ENCODE measurements around the gene KIF14.
"Not testable (repeated sequence)": the region's sequence is repeated elsewhere in the genome, so short reads cannot be mapped to it uniquely, and the experiment has no call there.

KIF14 gene

DNA sequence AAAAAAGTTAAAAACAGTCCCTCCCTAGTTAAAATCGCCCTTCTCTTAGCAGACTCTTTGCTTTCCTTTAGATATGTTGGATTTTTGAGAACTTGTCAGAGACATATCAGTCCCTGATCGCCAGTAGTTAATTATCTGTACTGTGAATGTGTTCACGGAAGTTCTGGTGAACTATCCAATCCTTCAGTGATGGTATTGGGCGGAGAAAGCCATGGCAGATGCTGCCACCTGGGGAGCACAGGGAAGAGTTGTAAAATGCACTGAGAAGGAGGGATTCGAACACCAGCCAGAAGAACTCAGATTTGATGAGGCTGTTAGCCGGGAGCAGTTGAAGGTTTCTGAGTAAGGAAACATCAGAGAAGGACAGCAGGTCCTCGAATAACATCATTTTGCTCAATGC lies 17.5 kb upstream of the KIF14 start:
- H3K4me1 Mint-ChIP-seq, result no peaks in the 10 kb centered on the region
- no peak overlapping the region for H3K27ac Mint-ChIP-seq
- no peak overlapping the region for H3K4me3 Mint-ChIP-seq
- peaks cover 24% of the 10 kb centered on the region for H3K36me3 Mint-ChIP-seq (ENCODE audit: low read depth)
- TF ChIP-seq, protein P1, sequence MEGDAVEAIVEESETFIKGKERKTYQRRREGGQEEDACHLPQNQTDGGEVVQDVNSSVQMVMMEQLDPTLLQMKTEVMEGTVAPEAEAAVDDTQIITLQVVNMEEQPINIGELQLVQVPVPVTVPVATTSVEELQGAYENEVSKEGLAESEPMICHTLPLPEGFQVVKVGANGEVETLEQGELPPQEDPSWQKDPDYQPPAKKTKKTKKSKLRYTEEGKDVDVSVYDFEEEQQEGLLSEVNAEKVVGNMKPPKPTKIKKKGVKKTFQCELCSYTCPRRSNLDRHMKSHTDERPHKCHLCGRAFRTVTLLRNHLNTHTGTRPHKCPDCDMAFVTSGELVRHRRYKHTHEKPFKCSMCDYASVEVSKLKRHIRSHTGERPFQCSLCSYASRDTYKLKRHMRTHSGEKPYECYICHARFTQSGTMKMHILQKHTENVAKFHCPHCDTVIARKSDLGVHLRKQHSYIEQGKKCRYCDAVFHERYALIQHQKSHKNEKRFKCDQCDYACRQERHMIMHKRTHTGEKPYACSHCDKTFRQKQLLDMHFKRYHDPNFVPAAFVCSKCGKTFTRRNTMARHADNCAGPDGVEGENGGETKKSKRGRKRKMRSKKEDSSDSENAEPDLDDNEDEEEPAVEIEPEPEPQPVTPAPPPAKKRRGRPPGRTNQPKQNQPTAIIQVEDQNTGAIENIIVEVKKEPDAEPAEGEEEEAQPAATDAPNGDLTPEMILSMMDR (IDR thresholded peaks at IDR 0.05), result no peak
- DNase-seq, result no peak
- peaks cover 5% of the 10 kb centered on the region for H3K27me3 Mint-ChIP-seq (ENCODE audit: low read depth, poor library complexity)
- H3K9me3 Mint-ChIP-seq, result no peaks in the 10 kb centered on the region

DNA sequence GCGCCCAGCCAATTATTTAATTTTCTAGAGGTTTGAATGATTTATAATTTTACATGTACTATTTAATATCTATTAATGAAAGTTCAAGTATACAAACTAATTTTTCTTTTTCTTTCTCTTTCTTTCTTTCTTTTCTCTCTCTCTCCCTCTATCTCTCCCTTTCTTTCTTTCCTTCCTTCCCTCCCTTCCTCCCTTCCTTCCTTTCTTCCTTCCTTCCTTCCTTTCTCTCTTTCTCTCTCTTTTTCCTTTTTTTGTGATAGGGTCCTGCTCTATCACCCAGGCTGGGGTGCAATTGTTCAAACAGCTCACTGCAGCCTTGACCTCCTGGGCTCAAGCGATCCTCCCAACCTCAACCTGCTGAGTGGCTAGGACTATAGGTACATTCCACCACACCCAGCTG lies 16.1 kb upstream of the KIF14 start:
- Mint-ChIP-seq H3K4me3 (no peak overlapping the region), H3K9me3 (no peaks in the 10 kb centered on the region), H3K27me3 (ENCODE audit: low read depth, poor library complexity) (peaks cover 6% of the 10 kb centered on the region), H3K36me3 (ENCODE audit: low read depth) (peaks cover 15% of the 10 kb centered on the region), H3K27ac (no peak overlapping the region), H3K4me1 (no peaks in the 10 kb centered on the region)
- no peak for DNase-seq
- TF ChIP-seq, protein P1 (IDR thresholded peaks at IDR 0.05), result no peak

DNA sequence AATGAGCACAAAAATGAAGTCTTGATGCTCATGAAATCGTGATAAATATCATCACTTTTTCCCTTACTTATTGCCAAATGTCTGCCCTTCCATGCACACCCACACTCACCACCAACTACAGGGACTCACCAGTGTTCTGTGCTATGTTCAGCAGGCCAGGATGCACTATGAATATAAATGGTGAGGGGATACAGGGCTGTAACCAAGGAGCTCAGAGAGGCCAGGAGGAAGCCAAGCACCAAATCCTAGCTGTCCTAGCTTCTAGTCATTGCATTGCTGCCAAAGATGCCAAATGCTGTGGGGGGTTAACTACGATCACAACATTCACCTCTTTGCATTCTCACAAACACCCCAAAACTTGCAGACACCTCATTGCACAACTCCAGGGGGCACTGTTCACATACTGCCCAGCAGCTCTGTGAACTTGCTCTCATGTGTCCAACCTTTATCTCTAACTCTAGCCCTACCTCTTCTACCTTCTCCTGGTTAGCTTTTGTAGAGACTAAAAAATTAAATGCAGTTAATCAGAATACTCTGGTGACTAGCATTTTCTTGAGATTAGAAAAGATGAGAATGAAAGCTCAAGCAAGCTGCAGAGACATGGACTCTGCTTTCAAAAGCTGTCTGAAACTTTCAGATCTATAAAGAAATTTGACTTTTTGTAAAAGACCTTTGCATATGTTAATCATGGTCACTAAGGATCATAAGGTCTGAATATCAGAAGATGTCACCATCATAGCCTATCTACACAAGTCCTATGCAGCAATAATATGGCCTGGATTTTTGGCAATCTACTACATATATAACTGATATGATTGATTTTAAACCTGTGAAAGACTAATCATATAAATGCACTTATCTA lies 13.9 kb upstream of the KIF14 start:
- TF ChIP-seq, protein P1 (IDR thresholded peaks at IDR 0.05), result no peak
- no peak for DNase-seq
- no peak overlapping the region for H3K27ac Mint-ChIP-seq

DNA sequence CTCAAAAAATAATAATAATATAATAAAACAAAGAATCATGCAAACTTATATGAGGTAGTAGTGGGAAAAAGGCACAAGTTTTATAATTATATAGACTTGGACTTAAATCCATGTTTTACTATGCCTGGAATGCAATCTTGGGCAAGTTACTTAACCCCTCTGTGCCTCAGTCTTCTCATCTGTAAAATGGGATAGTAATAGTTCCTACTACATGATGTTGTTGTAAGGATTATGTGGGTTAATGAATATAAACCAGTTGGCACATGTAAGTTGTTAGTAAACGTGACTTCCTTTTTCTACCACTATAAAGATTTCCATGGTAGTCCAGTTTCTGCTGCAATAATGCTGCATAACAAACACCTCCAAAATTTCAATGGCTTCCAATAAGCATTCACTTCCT lies 10.8 kb upstream of the KIF14 start:
- peaks cover 6% of the 10 kb centered on the region for H3K27me3 Mint-ChIP-seq (ENCODE audit: low read depth, poor library complexity)
- no peaks in the 10 kb centered on the region for H3K9me3 Mint-ChIP-seq
- no peak for DNase-seq
- no peak overlapping the region for H3K27ac Mint-ChIP-seq
- no peaks in the 10 kb centered on the region for H3K36me3 Mint-ChIP-seq (ENCODE audit: low read depth)
- TF ChIP-seq, protein P1 (IDR thresholded peaks at IDR 0.05), result no peak
- H3K4me3 Mint-ChIP-seq, result no peak overlapping the region
- H3K4me1 Mint-ChIP-seq, result no peaks in the 10 kb centered on the region

More for the DNA sequence above, 13.9 kb upstream of the KIF14 start:
- H3K9me3 Mint-ChIP-seq, result no peaks in the 10 kb centered on the region
- peaks cover 4% of the 10 kb centered on the region for H3K36me3 Mint-ChIP-seq (ENCODE audit: low read depth)
- H3K27me3 Mint-ChIP-seq (ENCODE audit: low read depth, poor library complexity), result peaks cover 6% of the 10 kb centered on the region
- H3K4me3 Mint-ChIP-seq, result no peak overlapping the region
- H3K4me1 Mint-ChIP-seq, result no peaks in the 10 kb centered on the region

DNA sequence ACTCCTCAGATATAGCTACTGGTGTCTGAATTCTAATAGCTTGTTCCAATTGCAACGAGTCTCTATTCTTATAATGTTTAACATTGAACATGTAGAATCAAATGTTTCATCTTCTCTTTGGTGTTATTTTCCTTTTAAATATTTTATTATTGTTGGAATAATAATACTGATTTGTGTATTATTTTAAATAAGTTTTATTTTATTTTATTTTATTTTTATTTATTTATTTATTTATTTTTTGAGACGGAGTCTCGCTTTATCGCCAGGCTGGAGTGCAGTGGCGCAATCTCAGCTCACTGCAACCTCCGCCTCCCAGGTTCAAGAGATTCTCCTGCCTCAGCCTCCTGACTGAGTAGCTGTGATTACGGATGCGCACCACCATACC lies 10.0 kb upstream of the KIF14 start:
- H3K36me3 Mint-ChIP-seq (ENCODE audit: low read depth); H3K9me3 Mint-ChIP-seq; DNase-seq; H3K4me1 Mint-ChIP-seq; H3K27ac Mint-ChIP-seq; H3K4me3 Mint-ChIP-seq; H3K27me3 Mint-ChIP-seq (ENCODE audit: low read depth, poor library complexity): not testable (repeated sequence)

DNA sequence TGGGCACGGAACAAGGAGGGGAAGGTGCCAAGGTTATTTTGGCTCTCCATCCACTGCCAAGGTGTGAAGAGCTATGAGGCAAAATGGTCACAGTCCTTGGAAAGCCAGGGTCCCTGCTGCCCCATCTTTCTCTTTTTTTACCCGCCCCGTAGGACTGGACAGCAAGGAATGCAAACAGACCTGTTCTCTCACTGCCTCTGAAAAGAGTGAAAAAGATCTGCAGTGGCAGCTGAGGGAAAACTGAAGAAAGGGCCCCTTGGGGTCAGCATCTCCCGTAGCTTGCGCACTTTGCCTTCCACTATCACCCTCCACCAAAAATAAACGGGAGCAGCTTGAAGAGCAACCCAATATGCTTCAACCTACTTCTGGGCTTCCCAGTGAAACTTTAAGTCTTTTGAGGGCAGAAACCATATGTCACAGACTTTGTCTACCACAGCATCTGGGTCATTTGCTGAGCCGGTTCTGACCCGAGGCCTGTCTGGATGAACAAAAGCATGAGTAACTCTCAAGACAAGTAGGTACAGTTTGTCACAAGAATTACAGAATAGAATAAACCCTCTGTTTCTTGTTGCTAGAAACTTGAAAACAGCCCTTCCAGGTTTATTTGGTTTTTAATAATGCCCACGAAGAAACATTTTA lies 9.4 kb upstream of the KIF14 start:
- TF ChIP-seq, protein P1 (IDR thresholded peaks at IDR 0.05), result no peak
- no peaks in the 10 kb centered on the region for H3K9me3 Mint-ChIP-seq
- no peak for DNase-seq
- H3K4me3 Mint-ChIP-seq, result no peak overlapping the region
- no peaks in the 10 kb centered on the region for H3K4me1 Mint-ChIP-seq
- no peaks in the 10 kb centered on the region for H3K36me3 Mint-ChIP-seq (ENCODE audit: low read depth)
- peaks cover 6% of the 10 kb centered on the region for H3K27me3 Mint-ChIP-seq (ENCODE audit: low read depth, poor library complexity)
- no peak overlapping the region for H3K27ac Mint-ChIP-seq
